HepG2 (cell line): Measurements from ENCODE around the gene DCTN4. TPM values are rescaled to one million over a fixed set of nuclear protein-coding genes. Genes with fewer than 3 reads are reported as not detected.

ENCODE experiments used
- ATF7-NPFF ChIP-seq: sonication (generic); formaldehyde crosslinking; IDR thresholded peaks from 2 replicates; pipeline ENCODE4 v1.8.1; 2023; ENCODE audit warnings: mild to moderate bottlenecking, low read depth, missing genetic modification reagents, moderate library complexity
- CHCHD3 ChIP-seq: sonication (generic); formaldehyde crosslinking; IDR thresholded peaks from 2 replicates; pipeline ENCODE4 v1.8.0; 2022; ENCODE audit warnings: mild to moderate bottlenecking, missing genetic modification reagents, moderate library complexity
- DNMT1 ChIP-seq: sonication (generic); formaldehyde crosslinking; IDR thresholded peaks from 2 replicates; pipeline ENCODE4 v1.5.1; 2020; ENCODE audit warnings: mild to moderate bottlenecking, missing genetic modification reagents
- DPF2 ChIP-seq: sonication (generic); formaldehyde crosslinking; IDR thresholded peaks from 2 replicates; pipeline ENCODE4 v1.4.0; 2020; ENCODE audit warnings: mild to moderate bottlenecking, low read depth, missing genetic modification reagents, borderline replicate concordance
- ETS1 ChIP-seq: sonication (generic); formaldehyde crosslinking; IDR thresholded peaks from 2 replicates; pipeline ENCODE4 v1.4.0; 2020; ENCODE audit warnings: missing genetic modification reagents
- FOXK1 ChIP-seq: sonication (generic); formaldehyde crosslinking; IDR thresholded peaks from 2 replicates; pipeline ENCODE4 v1.4.0; 2020; ENCODE audit warnings: low read depth, missing genetic modification reagents, borderline replicate concordance
- LCORL ChIP-seq, 2 experiments: fragments of 450-650 bp in 1 of 2; sonication (generic) in 1 of 2; formaldehyde crosslinking in 1 of 2; IDR thresholded peaks; 2 replicates each; pipeline versions ENCODE4 v1.5.0 to v1.6.1; 2017 to 2020; ENCODE audit warnings: antibody characterized with exemption in 1 of 2, missing genetic modification reagents in 1 of 2
- NFE2L2 ChIP-seq: fragments of 150-350 bp; IDR thresholded peaks from 2 replicates; pipeline ENCODE4 v1.6.1; 2014; ENCODE audit warnings: low read length
- PATZ1 ChIP-seq: sonication (generic); formaldehyde crosslinking; IDR thresholded peaks from 2 replicates; pipeline ENCODE4 v1.4.0; 2020; ENCODE audit warnings: missing genetic modification reagents
- RAD21 ChIP-seq: fragments of 450-650 bp; formaldehyde crosslinking; IDR thresholded peaks from 2 replicates; pipeline ENCODE4 v1.5.0; 2020; ENCODE audit warnings: mild to moderate bottlenecking
- RFXANK ChIP-seq: IDR thresholded peaks from 2 replicates; pipeline ENCODE4 v1.6.1; 2016
- SATB2 ChIP-seq: sonication (generic); formaldehyde crosslinking; IDR thresholded peaks from 2 replicates; pipeline ENCODE4 v1.5.0; 2020; ENCODE audit warnings: missing genetic modification reagents
- SOX5 ChIP-seq: IDR thresholded peaks from 2 replicates; pipeline ENCODE4 v1.6.1; 2016; ENCODE audit warnings: borderline replicate concordance
- ZBTB8A ChIP-seq: sonication (generic); formaldehyde crosslinking; IDR thresholded peaks from 2 replicates; pipeline ENCODE4 v1.4.0; 2020; ENCODE audit warnings: mild to moderate bottlenecking, low read depth, missing genetic modification reagents, borderline replicate concordance
- ZNF101 ChIP-seq: sonication (generic); formaldehyde crosslinking; IDR thresholded peaks from 2 replicates; pipeline ENCODE4 v1.4.0; 2020; ENCODE audit warnings: mild to moderate bottlenecking, low read depth, missing genetic modification reagents, borderline replicate concordance
- ZNF337 ChIP-seq: sonication (generic); formaldehyde crosslinking; IDR thresholded peaks from 2 replicates; pipeline ENCODE4 v1.5.1; 2020; ENCODE audit warnings: missing genetic modification reagents, low read depth, mild to moderate bottlenecking, borderline replicate concordance
- ZNF547 ChIP-seq: sonication (generic); formaldehyde crosslinking; IDR thresholded peaks from 2 replicates; pipeline ENCODE4 v1.5.1; 2020; ENCODE audit warnings: mild to moderate bottlenecking, missing genetic modification reagents
- ZNF563 ChIP-seq: sonication (generic); formaldehyde crosslinking; IDR thresholded peaks from 2 replicates; pipeline ENCODE4 v1.8.0; 2022; ENCODE audit warnings: mild to moderate bottlenecking, moderate library complexity, missing genetic modification reagents
- ZNF710 ChIP-seq: sonication (generic); formaldehyde crosslinking; IDR thresholded peaks from 2 replicates; pipeline ENCODE4 v1.5.0; 2020; ENCODE audit warnings: mild to moderate bottlenecking, missing genetic modification reagents, borderline replicate concordance
- ZNF749 ChIP-seq: sonication (generic); formaldehyde crosslinking; IDR thresholded peaks from 2 replicates; pipeline ENCODE4 v1.8.0; 2022; ENCODE audit warnings: mild to moderate bottlenecking, missing genetic modification reagents, moderate library complexity, borderline replicate concordance
- ZNF781 ChIP-seq: sonication (generic); formaldehyde crosslinking; IDR thresholded peaks from 2 replicates; pipeline ENCODE4 v1.5.1; 2020; ENCODE audit warnings: borderline replicate concordance, mild to moderate bottlenecking, missing genetic modification reagents; ENCODE audit errors: not compliant biosample characterization
- ZNF883 ChIP-seq: sonication (generic); formaldehyde crosslinking; IDR thresholded peaks from 2 replicates; pipeline ENCODE4 v1.5.1; 2020; ENCODE audit warnings: mild to moderate bottlenecking, missing genetic modification reagents; ENCODE audit errors: not compliant biosample characterization
- polyA plus RNA-seq, 8 experiments: library from polyadenylated mRNA; depleted of rRNA in 3 of 8; stranded (reverse) in 7 of 8; unstranded in 1 of 8; fragments of >200 nt; fragmentation: Illumina TruSeq in 4 of 8; extraction: Trizol in 4 of 8; gene quantifications; 2 replicates each; pipeline versions ENCODE4 v1.2.1 to v1.2.3, GENCODE V29; 2011 to 2016; ENCODE audit warnings: low read depth in 4 of 8, missing spikeins in 1 of 8, mixed read lengths in 1 of 8; ENCODE audit not compliant: insufficient read depth in 1 of 8
- total RNA-seq, 5 experiments: library from RNA; depleted of rRNA; stranded (reverse); fragments of >200 nt; fragmentation: Illumina TruSeq; extraction: Trizol; gene quantifications; 2 replicates each; pipeline ENCODE4 v1.2.3, GENCODE V29; 2016; ENCODE audit warnings: low read depth in 1 of 5

The DCTN4 gene
- total and polyA plus RNA-seq, 2 of the 13 experiments (the other 11 are each of a cell fraction or from before 2014, with no cell fraction given): 24.1 to 26.9 TPM

- TF ChIP-seq ZNF710 (CRISPR knock-in tag) (0 out of 2 replicates have a peak, but pooled peaks have one; percentile 33), RFXANK (CRISPR knock-in tag) (no peak), ZNF749 (no peak), ETS1 (no peak), ZNF781 (CRISPR knock-in tag) (no peak), DNMT1 (0 out of 2 replicates have a peak, but pooled peaks have one; percentile 35), RAD21 (CRISPR knock-in tag) (no peak), ZNF547 (peak; percentile 25; the same call in 1 of the 2 replicates), CHCHD3 (CRISPR knock-in tag) (no peak), DPF2 (CRISPR knock-in tag) (peak; percentile 2; the same call in 1 of the 2 replicates), ZNF883 (CRISPR knock-in tag) (no peak), ZNF101 (CRISPR knock-in tag) (no peak), ZBTB8A (no peak), SOX5 (peak; percentile 34; the same call in 1 of the 2 replicates), PATZ1 (peak; percentile 53; the same call in 1 of the 2 replicates), FOXK1 (CRISPR knock-in tag) (no peak), LCORL (IDR thresholded peaks at IDR 0.05) (no peak), LCORL (CRISPR knock-in tag; IDR thresholded peaks at IDR 0.05) (peak; percentile 78), ZNF563 (CRISPR knock-in tag) (no peak), ZNF337 (CRISPR knock-in tag) (no peak), ATF7-NPFF (no peak), NFE2L2 (no peak), SATB2 (CRISPR knock-in tag) (no peak)
Observed at GRCh38 chr5:150781706-150782614, 23.1 kb upstream of the DCTN4 start (continued).
